ENCODE data around the gene NTNG1.
A peak's percentile ranks its signal among the peaks of the same experiment; 100 is the strongest.

Gene NTNG1

DNA sequence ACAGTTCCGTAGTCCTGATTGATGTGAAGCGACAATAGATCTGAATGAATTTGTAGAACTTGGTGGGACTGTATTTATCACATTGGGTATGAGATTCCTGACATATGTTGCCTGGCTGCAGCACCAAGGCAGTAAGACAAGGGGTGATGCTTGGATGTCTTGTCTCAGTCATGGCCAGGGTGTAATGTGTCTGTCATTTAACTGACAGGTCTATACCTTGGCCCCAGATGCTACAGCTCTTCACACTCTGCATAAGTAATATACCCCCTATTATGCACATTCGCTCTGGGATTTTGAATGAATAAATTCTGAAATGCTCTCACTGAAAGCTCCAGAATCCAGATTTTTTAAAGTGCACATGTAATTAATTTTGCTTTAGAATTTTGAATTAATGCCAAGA is 47.3 kb downstream of the NTNG1 start:
- no peak for DNase-seq (ENCODE audit: low read depth)
- H3K4me3 ChIP-seq (ENCODE audit: low read depth, low read length): no peak overlapping the region
- TF ChIP-seq, protein P1, sequence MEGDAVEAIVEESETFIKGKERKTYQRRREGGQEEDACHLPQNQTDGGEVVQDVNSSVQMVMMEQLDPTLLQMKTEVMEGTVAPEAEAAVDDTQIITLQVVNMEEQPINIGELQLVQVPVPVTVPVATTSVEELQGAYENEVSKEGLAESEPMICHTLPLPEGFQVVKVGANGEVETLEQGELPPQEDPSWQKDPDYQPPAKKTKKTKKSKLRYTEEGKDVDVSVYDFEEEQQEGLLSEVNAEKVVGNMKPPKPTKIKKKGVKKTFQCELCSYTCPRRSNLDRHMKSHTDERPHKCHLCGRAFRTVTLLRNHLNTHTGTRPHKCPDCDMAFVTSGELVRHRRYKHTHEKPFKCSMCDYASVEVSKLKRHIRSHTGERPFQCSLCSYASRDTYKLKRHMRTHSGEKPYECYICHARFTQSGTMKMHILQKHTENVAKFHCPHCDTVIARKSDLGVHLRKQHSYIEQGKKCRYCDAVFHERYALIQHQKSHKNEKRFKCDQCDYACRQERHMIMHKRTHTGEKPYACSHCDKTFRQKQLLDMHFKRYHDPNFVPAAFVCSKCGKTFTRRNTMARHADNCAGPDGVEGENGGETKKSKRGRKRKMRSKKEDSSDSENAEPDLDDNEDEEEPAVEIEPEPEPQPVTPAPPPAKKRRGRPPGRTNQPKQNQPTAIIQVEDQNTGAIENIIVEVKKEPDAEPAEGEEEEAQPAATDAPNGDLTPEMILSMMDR (IDR thresholded peaks at IDR 0.05; ENCODE audit: low read depth, low read length, missing control alignments): no peak

DNA sequence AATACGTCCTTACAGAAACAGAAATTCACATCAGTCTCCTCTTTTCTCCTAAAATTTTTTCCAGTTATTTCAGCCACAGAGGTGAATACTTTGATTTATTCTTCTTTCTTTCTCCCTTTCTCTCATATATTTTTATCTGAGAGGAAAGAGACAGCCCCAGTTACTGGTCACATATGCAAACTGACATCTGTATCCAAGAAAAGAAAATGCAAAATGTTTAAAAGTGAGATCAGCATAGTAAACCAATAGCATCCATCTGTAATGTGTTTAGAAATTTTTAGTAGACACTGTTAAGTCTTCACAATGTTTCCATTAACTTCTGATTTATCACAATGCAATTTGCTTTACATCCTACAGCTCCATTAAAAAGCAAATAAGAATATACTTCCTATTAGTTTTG is 53.5 kb downstream of the NTNG1 start:
- no peak overlapping the region for H3K4me3 ChIP-seq (ENCODE audit: low read depth, low read length)
- TF ChIP-seq, protein P1 (IDR thresholded peaks at IDR 0.05; ENCODE audit: low read depth, low read length, missing control alignments): no peak
- DNase-seq (ENCODE audit: low read depth): no peak

DNA sequence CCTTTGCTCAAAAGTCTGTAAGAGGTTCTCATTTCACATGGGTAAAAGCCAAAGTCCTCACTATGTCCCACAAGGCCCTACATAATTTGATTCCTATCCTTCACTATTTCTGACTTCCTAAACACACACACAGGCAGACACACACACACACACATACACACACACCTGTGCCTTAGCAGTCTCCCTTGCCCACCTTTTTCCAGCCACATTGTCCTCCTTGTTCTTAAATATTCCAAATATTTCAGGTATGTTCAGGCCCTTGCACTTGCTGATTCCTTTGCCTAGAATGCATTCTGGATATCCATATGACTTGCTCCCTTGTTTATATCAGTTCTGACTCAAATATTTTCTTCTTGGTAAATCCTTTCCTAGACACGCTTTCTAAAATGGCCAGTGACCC is 54.6 kb downstream of the NTNG1 start:
- TF ChIP-seq, protein P1 (IDR thresholded peaks at IDR 0.05; ENCODE audit: low read depth, low read length, missing control alignments): no peak
- H3K4me3 ChIP-seq (ENCODE audit: low read depth, low read length): no peak overlapping the region
- no peak for DNase-seq (ENCODE audit: low read depth)

DNA sequence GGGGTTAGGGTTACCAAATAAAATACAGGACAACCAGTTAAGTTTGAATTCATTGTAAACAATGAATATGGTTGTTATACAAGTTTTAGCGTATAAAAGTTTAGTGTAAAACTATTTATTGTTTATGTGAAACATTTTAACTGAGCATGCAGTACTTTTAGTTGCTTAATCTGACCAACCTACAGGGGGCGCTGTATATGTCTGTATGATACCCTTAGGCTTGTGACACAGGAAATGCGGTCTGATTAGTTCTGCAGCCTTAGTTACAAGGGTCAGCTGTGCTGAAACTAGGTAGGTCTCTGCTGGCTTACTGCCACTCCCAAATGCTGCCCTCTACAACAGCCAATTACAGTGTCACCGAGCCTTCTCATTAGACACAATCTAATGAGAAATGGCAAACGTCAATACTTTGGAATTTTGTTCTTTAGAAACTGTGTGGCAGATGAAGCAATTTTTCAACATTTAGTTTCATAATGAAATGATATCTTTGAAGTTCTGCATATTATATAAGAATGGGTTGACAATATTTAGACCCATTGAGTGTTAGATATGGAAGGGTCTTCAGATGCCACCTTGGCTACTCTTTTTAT is 56.2 kb downstream of the NTNG1 start:
- DNase-seq (ENCODE audit: low read depth): peak; percentile 61
- TF ChIP-seq, protein P1 (IDR thresholded peaks at IDR 0.05; ENCODE audit: low read depth, low read length, missing control alignments): peak; percentile 73

DNA sequence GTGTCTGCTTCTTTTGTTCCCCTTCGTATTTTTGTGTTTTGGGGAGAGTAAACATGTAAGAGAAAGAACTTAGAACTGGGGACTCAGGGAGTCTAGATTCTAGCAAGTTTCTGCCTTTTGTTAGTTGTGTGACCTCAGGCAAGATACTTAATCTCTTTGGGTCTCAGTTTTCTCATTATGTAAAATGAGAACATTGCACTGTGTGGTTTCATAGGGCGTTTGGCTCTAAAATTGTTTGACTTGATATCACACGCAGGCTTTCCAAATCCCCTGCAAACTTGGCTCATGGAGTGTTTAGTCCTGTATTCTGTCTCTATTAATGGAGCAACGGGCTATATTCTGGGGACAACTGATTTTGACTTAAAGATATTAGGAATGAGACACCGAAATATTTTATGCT is 57.7 kb downstream of the NTNG1 start:
- DNase-seq (ENCODE audit: low read depth): no peak
- TF ChIP-seq, protein P1 (IDR thresholded peaks at IDR 0.05; ENCODE audit: low read depth, low read length, missing control alignments): no peak
- H3K4me3 ChIP-seq (ENCODE audit: low read depth, low read length): no peak overlapping the region

More for the DNA sequence above, 56.2 kb downstream of the NTNG1 start:
- H3K4me3 ChIP-seq (ENCODE audit: low read depth, low read length): no peak overlapping the region

DNA sequence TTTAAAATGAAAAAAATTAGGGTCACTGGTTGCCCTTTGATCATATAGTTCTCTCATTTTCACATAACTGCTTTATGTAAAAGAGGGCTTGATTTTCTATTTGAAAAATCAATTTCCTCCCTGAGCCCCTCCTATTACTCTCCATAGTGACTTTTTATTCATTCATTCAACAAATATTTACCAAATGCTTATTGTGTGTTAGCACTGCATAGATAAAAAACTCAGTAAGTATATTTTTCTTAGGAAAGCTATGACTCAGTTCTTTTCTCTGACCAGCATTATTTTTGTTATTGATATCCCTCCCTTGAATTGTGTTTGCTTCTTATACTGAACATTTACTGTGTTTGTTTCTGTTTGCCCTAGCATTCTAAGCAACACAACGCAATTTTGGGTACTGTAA is 59.8 kb downstream of the NTNG1 start:
- no peak for DNase-seq (ENCODE audit: low read depth)
- TF ChIP-seq, protein P1 (IDR thresholded peaks at IDR 0.05; ENCODE audit: low read depth, low read length, missing control alignments): no peak
- H3K4me3 ChIP-seq (ENCODE audit: low read depth, low read length): no peak overlapping the region

DNA sequence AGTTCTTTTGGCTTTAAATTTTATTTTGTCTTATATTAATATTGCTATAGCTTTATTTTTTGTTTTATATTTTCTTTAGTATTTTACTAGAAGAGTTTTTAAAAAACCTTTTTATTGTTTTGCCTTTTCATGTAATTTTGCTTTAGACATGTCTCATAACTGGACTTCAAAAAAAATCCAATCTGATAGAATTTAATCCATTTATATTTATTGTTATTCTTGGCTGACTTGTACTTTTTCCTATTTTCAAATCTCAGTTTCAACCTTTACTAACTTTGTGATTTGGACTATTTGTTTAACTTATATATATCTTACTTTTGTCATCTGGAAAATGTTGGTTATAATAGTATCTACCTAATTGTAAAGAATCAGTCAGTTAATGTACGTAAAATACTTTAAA is 61.2 kb downstream of the NTNG1 start:
- TF ChIP-seq, protein P1 (IDR thresholded peaks at IDR 0.05; ENCODE audit: low read depth, low read length, missing control alignments): no peak
- no peak for DNase-seq (ENCODE audit: low read depth)
- H3K4me3 ChIP-seq (ENCODE audit: low read depth, low read length): no peak overlapping the region

All from GM12864 (cell line).